WI38 (cell line): ENCODE measurements around the gene ZMIZ1.

Experiments used
- H3K4me3 ChIP-seq: 2 replicates; pipeline ENCODE4 v1.5.1; 2011; ENCODE audit warnings: low read depth, mild to moderate bottlenecking, control low read depth, low read length
- TF ChIP-seq, protein P1 (sequence below): IDR thresholded peaks from 2 replicates; pipeline ENCODE4 v1.5.1; 2012; ENCODE audit warnings: low read depth, mild to moderate bottlenecking, control low read depth, low read length

ZMIZ1 gene

DNA sequence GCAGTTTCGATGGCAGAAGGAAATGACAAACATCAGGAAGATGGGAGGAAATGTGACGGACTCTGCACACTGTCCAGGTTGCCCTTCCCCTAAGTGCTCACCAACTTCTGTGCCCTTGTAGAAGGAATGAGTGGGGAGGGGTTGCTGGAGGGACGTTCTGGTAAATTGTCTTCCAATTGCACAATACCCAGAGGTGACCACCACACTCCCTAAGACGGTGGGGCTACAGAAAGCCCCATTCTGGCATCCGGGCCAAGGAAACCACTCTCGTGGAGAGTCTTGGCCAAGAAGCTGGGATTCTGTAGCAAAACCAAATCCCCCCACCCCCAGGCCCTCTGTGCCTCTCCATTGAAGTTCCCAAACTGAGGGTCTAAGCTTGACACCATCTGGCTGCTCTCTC is 37.1 kb downstream of the ZMIZ1 start:
- TF ChIP-seq, protein P1, sequence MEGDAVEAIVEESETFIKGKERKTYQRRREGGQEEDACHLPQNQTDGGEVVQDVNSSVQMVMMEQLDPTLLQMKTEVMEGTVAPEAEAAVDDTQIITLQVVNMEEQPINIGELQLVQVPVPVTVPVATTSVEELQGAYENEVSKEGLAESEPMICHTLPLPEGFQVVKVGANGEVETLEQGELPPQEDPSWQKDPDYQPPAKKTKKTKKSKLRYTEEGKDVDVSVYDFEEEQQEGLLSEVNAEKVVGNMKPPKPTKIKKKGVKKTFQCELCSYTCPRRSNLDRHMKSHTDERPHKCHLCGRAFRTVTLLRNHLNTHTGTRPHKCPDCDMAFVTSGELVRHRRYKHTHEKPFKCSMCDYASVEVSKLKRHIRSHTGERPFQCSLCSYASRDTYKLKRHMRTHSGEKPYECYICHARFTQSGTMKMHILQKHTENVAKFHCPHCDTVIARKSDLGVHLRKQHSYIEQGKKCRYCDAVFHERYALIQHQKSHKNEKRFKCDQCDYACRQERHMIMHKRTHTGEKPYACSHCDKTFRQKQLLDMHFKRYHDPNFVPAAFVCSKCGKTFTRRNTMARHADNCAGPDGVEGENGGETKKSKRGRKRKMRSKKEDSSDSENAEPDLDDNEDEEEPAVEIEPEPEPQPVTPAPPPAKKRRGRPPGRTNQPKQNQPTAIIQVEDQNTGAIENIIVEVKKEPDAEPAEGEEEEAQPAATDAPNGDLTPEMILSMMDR = no peak

GRCh38 chr10:79106256-79107050 is 37.7 kb downstream of the ZMIZ1 start:
- no peak overlapping the region for H3K4me3 ChIP-seq
- TF ChIP-seq, protein P1 = no peak

More for the DNA sequence above, 37.1 kb downstream of the ZMIZ1 start:
- no peak overlapping the region for H3K4me3 ChIP-seq

GRCh38 chr10:79107736-79108264 is 39.0 kb downstream of the ZMIZ1 start:
- TF ChIP-seq, protein P1 = no peak
- H3K4me3 ChIP-seq = no peak overlapping the region

DNA sequence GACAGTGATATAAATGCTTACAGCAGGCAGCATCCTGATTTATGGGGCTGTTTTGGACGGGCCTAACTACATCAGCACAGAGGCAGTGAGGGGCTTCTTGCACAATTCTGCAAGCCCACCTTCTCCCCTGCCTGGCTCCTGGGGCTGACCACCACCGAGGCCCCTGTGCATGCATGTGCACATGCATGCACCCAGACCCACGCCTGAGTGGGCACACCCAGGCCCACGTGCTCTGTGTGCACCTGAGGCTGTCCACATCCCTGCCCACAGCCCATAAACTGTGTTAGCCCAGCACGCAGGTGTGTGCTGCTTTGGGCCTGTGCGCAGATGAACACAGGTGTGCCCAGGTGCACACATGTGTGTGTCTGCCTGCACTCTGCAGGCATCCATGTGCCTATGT is 40.0 kb downstream of the ZMIZ1 start:
- TF ChIP-seq, protein P1 = no peak
- H3K4me3 ChIP-seq = no peak overlapping the region

DNA sequence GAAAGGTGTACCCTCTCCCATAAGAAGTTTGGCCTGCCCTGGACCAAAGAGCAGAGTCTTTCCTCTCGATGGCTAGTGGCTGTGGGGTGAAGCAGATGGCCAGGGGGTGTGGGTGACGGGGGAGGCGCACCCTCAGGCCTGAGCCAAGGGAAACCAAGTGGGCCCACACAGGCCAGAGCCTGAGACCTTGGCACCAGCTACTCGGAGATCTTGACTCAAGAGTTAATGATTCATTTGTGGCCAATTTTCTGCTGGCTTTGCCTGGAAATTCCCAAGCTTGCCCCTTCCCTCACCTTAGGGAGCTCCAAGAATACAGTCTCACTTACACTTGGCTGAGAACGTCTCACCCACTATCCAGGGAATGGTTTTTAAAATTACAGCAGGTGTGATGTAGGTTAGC is 42.7 kb downstream of the ZMIZ1 start:
- H3K4me3 ChIP-seq = no peak overlapping the region
- TF ChIP-seq, protein P1 = no peak

GRCh38 chr10:79111846-79112614 is 43.3 kb downstream of the ZMIZ1 start:
- H3K4me3 ChIP-seq = no peak overlapping the region
- TF ChIP-seq, protein P1 = no peak
